PC-3 (cell line): ENCODE data around the gene TRIM27. TPM values are rescaled to one million over a fixed set of nuclear protein-coding genes. Genes with fewer than 3 reads are reported as not detected.
"Not testable (repeated sequence)": the region's sequence is repeated elsewhere in the genome, so short reads cannot be mapped to it uniquely, and the experiment has no call there.

Source experiments
- ATAC-seq: fragments of 200-7000 bp; cut with Tn5 transposase; 2 replicates; pipeline ENCODE4 v1.9.1; 2020; ENCODE audit warnings: mild to moderate bottlenecking, moderate library complexity
- BruUV-seq: library from RNA; stranded (reverse); fragments of 400-500 nt; replicated peaks from 2 replicates; lab custom pipeline; 2021; lab: Mats Ljungman, UMichigan
- CTCF ChIA-PET: fragments of 300-600 bp; sonication (Branson Sonifier 250); formaldehyde crosslinking; loops from one replicate; lab custom pipeline; 2022; ENCODE audit warnings: antibody characterized with exemption; lab: Charles Lee
- POLR2A ChIA-PET: fragments of 300-600 bp; sonication (Branson Sonifier 250); formaldehyde crosslinking; loops from one replicate; lab custom pipeline; 2022; ENCODE audit warnings: antibody characterized with exemption; ENCODE audit not compliant: unreplicated experiment; lab: Charles Lee
- DNase-seq: peaks from one replicate; pipeline ENCODE4 v3.0.0-alpha.2; 2015
- H2AFZ ChIP-seq: fragments of 300-600 bp; sonication (generic); 2 replicates; pipeline ENCODE4 v1.6.0; 2016; ENCODE audit warnings: antibody characterized with exemption, low read length
- H3F3A ChIP-seq: fragments of 300-600 bp; sonication (generic); one replicate; pipeline ENCODE4 v1.6.0; 2017; ENCODE audit warnings: antibody characterized with exemption, low read length, control low read depth, mild to moderate bottlenecking; ENCODE audit not compliant: unreplicated experiment
- H3K27ac ChIP-seq: fragments of 300-600 bp; sonication (generic); 2 replicates; pipeline ENCODE4 v1.5.1; 2016; ENCODE audit warnings: mild to moderate bottlenecking, low read length
- H3K27me3 ChIP-seq: fragments of 300-600 bp; sonication (generic); 2 replicates; pipeline ENCODE4 v1.6.1; 2016; ENCODE audit warnings: low read length, mixed read lengths
- H3K36me3 ChIP-seq: fragments of 300-600 bp; sonication (generic); 2 replicates; pipeline ENCODE4 v1.6.1; 2016; ENCODE audit warnings: low read depth, mixed run types, low read length, mixed read lengths
- H3K4me1 ChIP-seq: fragments of 300-600 bp; sonication (generic); 2 replicates; pipeline ENCODE4 v1.5.1; 2016; ENCODE audit warnings: low read length; ENCODE audit not compliant: insufficient read depth
- H3K4me2 ChIP-seq: fragments of 300-600 bp; sonication (generic); 2 replicates; pipeline ENCODE4 v1.6.0; 2016; ENCODE audit warnings: low read length
- H3K4me3 ChIP-seq: fragments of 300-600 bp; sonication (generic); 2 replicates; pipeline ENCODE4 v1.5.1; 2016; ENCODE audit warnings: mild to moderate bottlenecking, low read length, mixed read lengths
- H3K79me2 ChIP-seq: fragments of 300-600 bp; sonication (generic); 2 replicates; pipeline ENCODE4 v1.6.1; 2017; ENCODE audit warnings: low read length, mixed read lengths
- H3K9ac ChIP-seq: fragments of 300-600 bp; sonication (generic); 2 replicates; pipeline ENCODE4 v1.6.0; 2016; ENCODE audit warnings: mild to moderate bottlenecking, low read length
- H3K9me2 ChIP-seq: fragments of 300-600 bp; sonication (generic); replicated peaks from 2 replicates; pipeline ENCODE4 v1.6.1; 2016; ENCODE audit warnings: mixed run types, low read length, mixed read lengths
- H3K9me3 ChIP-seq: fragments of 300-600 bp; sonication (generic); 2 replicates; pipeline ENCODE4 v1.6.1; 2016; ENCODE audit warnings: low read length, mixed read lengths
- H4K20me1 ChIP-seq: fragments of 300-600 bp; sonication (generic); 2 replicates; pipeline ENCODE4 v1.6.1; 2016; ENCODE audit warnings: low read length, mixed read lengths
- EZH2 ChIP-seq: fragments of 300-600 bp; sonication (generic); IDR thresholded peaks from one replicate; pipeline ENCODE4 v1.6.1; 2017; ENCODE audit warnings: antibody characterized with exemption, mild to moderate bottlenecking, low read length; ENCODE audit not compliant: unreplicated experiment
- EZH2phosphoT487 ChIP-seq: fragments of 300-600 bp; sonication (generic); IDR thresholded peaks from 2 replicates; pipeline ENCODE4 v1.6.1; 2018; ENCODE audit warnings: mild to moderate bottlenecking, antibody characterized with exemption, low read length, borderline replicate concordance
- intact Hi-C: fragments of 100-400 bp; cut with micrococcal nuclease; formaldehyde crosslinking; loops from 2 replicates; pipeline ENCODE4 v1.9.0; 2023
- total RNA-seq: library from RNA; depleted of rRNA; stranded (reverse); fragments of >200 nt; gene quantifications from 2 replicates; pipeline ENCODE4 v1.2.3, GENCODE V29; 2014
- TF ChIP-seq, protein P1 (sequence below): fragments of 300-600 bp; sonication (generic); conservative IDR thresholded peaks from 2 replicates; pipeline ENCODE4 v1.5.1; 2017; ENCODE audit warnings: antibody characterized with exemption, low read depth, mild to moderate bottlenecking, low read length

TRIM27 gene
- total RNA-seq, 1 experiment from 2014 or later: 85.8 TPM

DNA sequence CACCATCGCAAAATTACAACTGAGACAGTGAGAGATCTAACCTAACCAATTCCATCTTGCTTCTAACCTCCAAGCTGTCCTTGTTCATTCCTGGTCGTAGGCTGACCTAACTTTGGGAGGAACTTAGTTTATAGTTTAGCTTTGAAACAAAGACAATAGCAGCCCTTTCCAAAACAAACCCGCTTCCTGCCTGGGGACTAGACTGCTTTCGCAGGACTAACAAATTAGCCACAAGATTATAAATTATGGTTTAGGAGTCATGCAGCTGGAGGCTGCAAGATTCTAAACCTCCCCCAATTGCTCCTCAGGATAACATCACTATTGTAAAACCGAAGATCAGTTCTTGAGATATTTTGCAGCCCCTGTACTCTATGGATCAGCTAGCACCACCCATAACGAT, 63.2 kb downstream of the TRIM27 start:
- ATAC-seq: no peak
- no peak overlapping the region for H3K4me2 ChIP-seq
- POLR2A ChIA-PET: interaction anchor here (0.7 kb wide), 1 partner anchor 391 kb away, joined by 3 read pairs; no protein-coding TSS in a partner anchor
- DNase-seq: no peak
- intact Hi-C loops: loop anchor here (10.0 kb wide), 1 partner anchor 154 kb away; no protein-coding TSS in a partner anchor
- H3K27me3 ChIP-seq: no peaks in the 10 kb centered on the region
- no TSS peak for BruUV-seq
- H4K20me1 ChIP-seq: no peaks in the 10 kb centered on the region
- no peaks in the 10 kb centered on the region for H3K36me3 ChIP-seq
- CTCF ChIA-PET: no interaction called here
- no peak overlapping the region for H2AFZ ChIP-seq
- no peak overlapping the region for H3K9ac ChIP-seq
- H3K4me1 ChIP-seq: peaks cover 26% of the 10 kb centered on the region
- no peak for TF ChIP-seq EZH2
- no peak for TF ChIP-seq EZH2phosphoT487
- TF ChIP-seq, protein P1, sequence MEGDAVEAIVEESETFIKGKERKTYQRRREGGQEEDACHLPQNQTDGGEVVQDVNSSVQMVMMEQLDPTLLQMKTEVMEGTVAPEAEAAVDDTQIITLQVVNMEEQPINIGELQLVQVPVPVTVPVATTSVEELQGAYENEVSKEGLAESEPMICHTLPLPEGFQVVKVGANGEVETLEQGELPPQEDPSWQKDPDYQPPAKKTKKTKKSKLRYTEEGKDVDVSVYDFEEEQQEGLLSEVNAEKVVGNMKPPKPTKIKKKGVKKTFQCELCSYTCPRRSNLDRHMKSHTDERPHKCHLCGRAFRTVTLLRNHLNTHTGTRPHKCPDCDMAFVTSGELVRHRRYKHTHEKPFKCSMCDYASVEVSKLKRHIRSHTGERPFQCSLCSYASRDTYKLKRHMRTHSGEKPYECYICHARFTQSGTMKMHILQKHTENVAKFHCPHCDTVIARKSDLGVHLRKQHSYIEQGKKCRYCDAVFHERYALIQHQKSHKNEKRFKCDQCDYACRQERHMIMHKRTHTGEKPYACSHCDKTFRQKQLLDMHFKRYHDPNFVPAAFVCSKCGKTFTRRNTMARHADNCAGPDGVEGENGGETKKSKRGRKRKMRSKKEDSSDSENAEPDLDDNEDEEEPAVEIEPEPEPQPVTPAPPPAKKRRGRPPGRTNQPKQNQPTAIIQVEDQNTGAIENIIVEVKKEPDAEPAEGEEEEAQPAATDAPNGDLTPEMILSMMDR: no peak
- peaks cover 4% of the 10 kb centered on the region for H3F3A ChIP-seq
- no peaks in the 10 kb centered on the region for H3K9me3 ChIP-seq
- H3K4me3 ChIP-seq: no peak overlapping the region
- no peaks in the 10 kb centered on the region for H3K9me2 ChIP-seq
- H3K79me2 ChIP-seq: no peaks in the 10 kb centered on the region
- H3K27ac ChIP-seq: no peak overlapping the region

DNA sequence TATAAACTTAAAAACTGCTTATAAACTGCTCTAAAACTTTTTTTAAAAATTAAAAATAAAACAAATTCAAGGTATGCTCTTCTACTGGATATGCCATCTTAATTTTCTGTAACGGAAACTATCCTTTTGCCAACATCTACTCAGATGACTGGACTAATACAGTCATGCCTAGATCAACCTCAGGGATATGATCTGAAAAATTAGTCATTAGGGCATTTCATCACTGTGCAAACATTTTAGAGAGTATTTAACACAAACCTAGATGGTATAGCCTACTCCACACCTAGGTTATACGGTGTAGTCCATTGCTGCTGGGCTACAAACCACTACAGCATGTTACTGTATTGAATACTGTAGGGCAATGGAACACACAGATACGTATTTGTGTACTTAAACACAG, 64.8 kb downstream of the TRIM27 start:
- Histone ChIP-seq H3K27ac (no peak overlapping the region), H3F3A (no peaks in the 10 kb centered on the region), H3K4me3 (no peak overlapping the region), H3K4me2 (0 out of 2 replicates have a peak overlapping the region, but pooled peaks have one; percentile 2), H3K4me1 (peaks cover 12% of the 10 kb centered on the region), H3K9ac (no peak overlapping the region), H3K27me3 (no peaks in the 10 kb centered on the region), H3K79me2 (no peaks in the 10 kb centered on the region), H3K9me2 (no peaks in the 10 kb centered on the region), H4K20me1 (no peaks in the 10 kb centered on the region), H3K9me3 (no peaks in the 10 kb centered on the region), H3K36me3 (no peaks in the 10 kb centered on the region), H2AFZ (no peak overlapping the region)
- no TSS peak for BruUV-seq
- DNase-seq (peak; percentile 81), ATAC-seq (peak; percentile 71)
- intact Hi-C loops: no loop called here
- TF ChIP-seq, protein P1: no peak
- TF ChIP-seq EZH2: no peak
- TF ChIP-seq EZH2phosphoT487: no peak
- ChIA-PET POLR2A (no interaction called here), CTCF (no interaction called here)

DNA sequence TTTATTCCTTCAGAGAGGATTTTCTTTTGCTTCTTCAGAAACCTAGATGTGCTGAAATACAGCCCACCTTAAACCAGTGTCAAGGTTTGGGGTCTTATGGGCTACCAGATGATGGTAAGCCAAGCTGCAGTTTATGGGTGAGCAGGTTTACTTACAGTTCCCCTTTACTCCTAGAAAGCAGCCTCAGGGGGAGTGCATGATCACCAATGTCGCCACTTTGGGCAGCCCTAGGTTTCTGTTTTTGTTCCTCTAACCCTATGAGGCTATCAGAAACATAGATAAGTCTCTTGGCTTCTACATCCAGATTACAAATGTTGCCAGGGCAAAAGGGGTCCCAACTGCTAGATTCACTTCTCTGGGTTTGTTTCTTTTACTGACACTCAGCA, 67.2 kb downstream of the TRIM27 start:
- intact Hi-C loops: no loop called here
- no peak overlapping the region for H3K9ac ChIP-seq
- CTCF ChIA-PET: no interaction called here

DNA sequence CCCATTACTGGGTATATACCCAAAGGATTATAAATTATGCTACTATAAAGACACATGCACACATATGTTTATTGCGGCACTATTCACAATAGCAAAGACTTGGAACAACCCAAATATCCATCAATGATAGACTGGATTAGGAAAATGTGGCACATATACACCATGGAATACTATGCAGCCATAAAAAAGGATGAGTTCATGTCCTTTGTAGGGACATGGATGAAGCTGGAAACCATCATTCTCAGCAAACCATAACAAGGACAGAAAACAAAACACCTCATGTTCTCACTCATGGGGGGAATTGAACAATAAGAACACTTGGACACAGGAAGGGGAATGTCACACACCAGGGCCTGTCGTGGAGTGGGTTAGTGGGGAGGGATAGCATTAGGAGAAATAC, 69.4 kb downstream of the TRIM27 start:
- H3K4me1 ChIP-seq, H3F3A ChIP-seq, H3K9ac ChIP-seq, DNase-seq, H4K20me1 ChIP-seq, H3K79me2 ChIP-seq, H3K27ac ChIP-seq, H3K9me2 ChIP-seq, BruUV-seq, H3K4me2 ChIP-seq, ATAC-seq, H3K4me3 ChIP-seq, POLR2A ChIA-PET, H2AFZ ChIP-seq, H3K9me3 ChIP-seq, H3K36me3 ChIP-seq, H3K27me3 ChIP-seq, CTCF ChIA-PET, intact Hi-C loops: not testable (repeated sequence)

More for the DNA sequence above, 67.2 kb downstream of the TRIM27 start:
- no TSS peak for BruUV-seq
- DNase-seq (no peak), ATAC-seq (no peak)
- Histone ChIP-seq H3K36me3 (no peaks in the 10 kb centered on the region), H3K27me3 (no peaks in the 10 kb centered on the region), H3K9me3 (no peaks in the 10 kb centered on the region), H3K27ac (no peak overlapping the region), H3F3A (no peaks in the 10 kb centered on the region), H4K20me1 (no peaks in the 10 kb centered on the region), H3K9me2 (no peaks in the 10 kb centered on the region), H3K4me3 (no peak overlapping the region), H2AFZ (no peak overlapping the region), H3K4me2 (no peak overlapping the region), H3K79me2 (no peaks in the 10 kb centered on the region), H3K4me1 (peaks cover 9% of the 10 kb centered on the region)
- POLR2A ChIA-PET: no interaction called here
- TF ChIP-seq EZH2 (no peak), EZH2phosphoT487 (no peak)
- TF ChIP-seq, protein P1: no peak
